Heart right ventricle (tissue), 16 donors: ENCODE measurements around the gene PTPRD. TPM values are rescaled to one million over a fixed set of nuclear protein-coding genes. Genes with fewer than 3 reads are reported as not detected.

Source experiments
- ATAC-seq, 8 donors: fragments of 200-7000 bp; cut with Tn5 transposase; one replicate each; pipeline ENCODE4 v1.9.1; 2020; ENCODE audit warnings: mild to moderate bottlenecking in 8 of 8, moderate library complexity in 8 of 8, moderate number of reproducible peaks in 1 of 8
- DNase-seq, 2 donors: peaks; one replicate each; pipeline ENCODE4 v3.0.0-alpha.2; 2020
- H3K27ac ChIP-seq, 10 donors: fragments of 200-600 bp; sonication (generic) in 2 of 10; one replicate each; pipeline versions ENCODE4 v1.5.0 to v1.8.0; 2020 to 2022; ENCODE audit warnings: mild to moderate bottlenecking in 3 of 10
- H3K27me3 ChIP-seq, 7 donors: fragments of 200-600 bp; one replicate each; pipeline ENCODE4 v1.8.0; 2021 to 2022; ENCODE audit warnings: mild to moderate bottlenecking in 2 of 7
- H3K36me3 ChIP-seq, 9 donors: fragments of 200-600 bp; sonication (generic) in 1 of 9; one replicate each; pipeline versions ENCODE4 v1.5.0 to v1.8.0; 2020 to 2022; ENCODE audit warnings: mild to moderate bottlenecking in 2 of 9
- H3K4me1 ChIP-seq, 9 donors: fragments of 200-600 bp; sonication (generic) in 1 of 9; one replicate each; pipeline versions ENCODE4 v1.5.0 to v1.8.0; 2020 to 2022; ENCODE audit warnings: mild to moderate bottlenecking in 4 of 9
- H3K4me3 ChIP-seq, 10 donors: fragments of 200-600 bp; sonication (generic) in 2 of 10; one replicate each; pipeline versions ENCODE4 v1.5.0 to v1.8.0; 2020 to 2022; ENCODE audit warnings: mild to moderate bottlenecking in 7 of 10, moderate library complexity in 2 of 10
- H3K9me3 ChIP-seq, 11 donors: fragments of 200-600 bp in 10 of 11; sonication (generic) in 2 of 11; one replicate each; pipeline versions ENCODE4 v1.5.0 to v1.8.0; 2013 to 2022; ENCODE audit warnings: mild to moderate bottlenecking in 2 of 11, control low read depth in 1 of 11, moderate library complexity in 1 of 11
- CTCF ChIP-seq, 9 donors: fragments of 200-600 bp; sonication (generic) in 2 of 9; IDR thresholded peaks; one replicate each; pipeline versions ENCODE4 v1.5.0 to v1.8.0; 2021 to 2022; ENCODE audit warnings: antibody characterized with exemption in 9 of 9, mild to moderate bottlenecking in 5 of 9, moderate library complexity in 1 of 9
- WGBS, 2 donors: extraction: QIAGEN DNeasy Blood & Tissue Kit; methylation state at CpG; one replicate each; pipeline ENCODE4 v1.1.7; 2013; ENCODE audit warnings: inconsistent platforms in 1 of 2; 5-methylcytosine and 5-hydroxymethylcytosine counted together
- intact Hi-C, 10 donors: fragments of 100-400 bp; cut with DNase I; formaldehyde crosslinking; loops; one replicate each; pipeline versions ENCODE4 v1.11.1 to v1.14.2; 2022
- polyA plus RNA-seq, 2 donors: library from polyadenylated mRNA; stranded (reverse); fragments of 200-250 nt; gene quantifications; one replicate each; pipeline ENCODE4 v1.2.3, GENCODE V29; 2013
- total RNA-seq, 10 donors: library from RNA; stranded (reverse); fragmentation: NEBNext Ultra II Directional in 3 of 10; extraction: Animal tissue kit (Norgen Biotek cat#: 25700) in 3 of 10; gene quantifications; one replicate each; pipeline versions ENCODE4 v1.2.1 to v1.2.4, GENCODE V29; 2021 to 2023
- donor health status: Arrhythmogenic right ventricular cardiomyopathy.
- donor health status: ischemic (EF 13 %, LVEDD 7.1; RV severe dilation, severe dysfunction).
- donor health status: healthy with polysubstance abuse.
- donor health status: DM: no; HTN: yes; CAD: no.
- donor health status: DM: no; HTN: no; CAD: no.
- donor health status: ischemic (EF 25% LVEDD 6.9; RV normal size, moderate dysfunction).
- donor health status: ischemic (EF 25% LVEDD 5.7; RV mildly dilated, moderate dysfunction).
- donor health status: healthy.
- donor health status: DM: yes; HTN: yes; CAD: no.
- donor health status: Ischemic cardiomyopathy.
- donor health status: ischemic (EF 35%, LVEDD 5.7; RV mildly dilated, moderate dysfunction).
- donor health status: nonischemic (EF 11% LVEDD 7.7; RV severe dilation, severe dysfunction).
- donor health status: DM: yes; HTN: yes; CAD: no.
- donor health status: PGD.
- donor health status: ischemic (EF 29% LVEDD 5.4; RV normal size, mild dysfunction).
- donor health status: nonischemic (EF 23%, LVEDD 6.1; RV moderate dilation, normal function).

Gene PTPRD
- total and polyA plus RNA-seq, 12 donors = 1.4 to 25.2 (median 13.0) TPM

GRCh38 chr9:9679433-9679832 lies 933.4 kb downstream of the PTPRD start:
- ATAC-seq = no peak
- DNase-seq = no peak

GRCh38 chr9:9674461-9674860 lies 938.3 kb downstream of the PTPRD start:
- H3K4me1 ChIP-seq = no peaks in the 10 kb centered on the region
- 72 to 73% methylated on average over 3 of the region's 3 CpGs for WGBS, 2 donors

More at GRCh38 chr9:9679433-9679832, 933.4 kb downstream of the PTPRD start:
- H3K36me3 ChIP-seq = no peaks in the 10 kb centered on the region
- no peaks in the 10 kb centered on the region for H3K4me1 ChIP-seq
- H3K27ac ChIP-seq = no peak overlapping the region
- H3K9me3 ChIP-seq = peaks cover 0 to 6% (median 0%) of the 10 kb centered on the region in 11 donors
- WGBS, 2 donors = 79 to 89% methylated on average over 3 of the region's 3 CpGs
- H3K4me3 ChIP-seq = no peak overlapping the region
- H3K27me3 ChIP-seq = no peaks in the 10 kb centered on the region
- TF ChIP-seq CTCF (IDR thresholded peaks at IDR 0.05) = no peak
- intact Hi-C loops = no loop called here

GRCh38 chr9:9670454-9670853 lies 942.3 kb downstream of the PTPRD start:
- Histone ChIP-seq H3K4me1 (no peaks in the 10 kb centered on the region), H3K9me3 (no peaks in the 10 kb centered on the region), H3K27me3 (no peaks in the 10 kb centered on the region), H3K36me3 (no peaks in the 10 kb centered on the region), H3K27ac (no peak overlapping the region), H3K4me3 (no peak overlapping the region)
- 64 to 76% methylated on average over 3 of the region's 3 CpGs for WGBS, 2 donors
- DNase-seq (no peak), ATAC-seq (no peak)
- no peak for TF ChIP-seq CTCF (IDR thresholded peaks at IDR 0.05)
- intact Hi-C loops = no loop called here

More at GRCh38 chr9:9674461-9674860, 938.3 kb downstream of the PTPRD start:
- intact Hi-C loops = no loop called here
- Histone ChIP-seq H3K27ac (no peak overlapping the region), H3K9me3 (peaks cover 0 to 6% (median 0%) of the 10 kb centered on the region in 11 donors), H3K36me3 (no peaks in the 10 kb centered on the region), H3K4me3 (no peak overlapping the region), H3K27me3 (no peaks in the 10 kb centered on the region)
- no peak for TF ChIP-seq CTCF (IDR thresholded peaks at IDR 0.05)
- no peak for ATAC-seq
- no peak for DNase-seq

- Histone ChIP-seq H3K27me3 (peaks cover 0 to 3% (median 0%) of the 10 kb centered on the region in 7 donors), H3K4me3 (no peak overlapping the region), H3K4me1 (no peaks in the 10 kb centered on the region), H3K9me3 (peaks cover 0 to 5% (median 0%) of the 10 kb centered on the region in 11 donors), H3K36me3 (no peaks in the 10 kb centered on the region), H3K27ac (no peak overlapping the region)
- 87 to 98% methylated on average over 3 of the region's 3 CpGs for WGBS, 2 donors
- TF ChIP-seq CTCF (IDR thresholded peaks at IDR 0.05) = no peak
- intact Hi-C loops = no loop called here
- DNase-seq (no peak), ATAC-seq (no peak)
Measured at GRCh38 chr9:9645006-9645405, 967.8 kb downstream of the PTPRD start.
